Testis (tissue), 2 donors: ENCODE measurements around the gene RBP2.

Experiments
- POLR2A ChIP-seq: fragments of 450-650 bp; IDR thresholded peaks from one replicate; pipeline ENCODE4 v1.6.1; 2017; ENCODE audit warnings: antibody characterized with exemption, mild to moderate bottlenecking, moderate library complexity
- TF ChIP-seq, protein P1 (sequence below), 3 experiments: fragments of 450-650 bp in 2 of 3; fragments of 200-600 bp in 1 of 3; sonication (generic) in 1 of 3; IDR thresholded peaks; one replicate each; pipeline ENCODE4 v1.5.1; 2016 to 2019; ENCODE audit warnings: antibody characterized with exemption in 3 of 3, mild to moderate bottlenecking in 2 of 3, moderate library complexity in 1 of 3

DNA sequence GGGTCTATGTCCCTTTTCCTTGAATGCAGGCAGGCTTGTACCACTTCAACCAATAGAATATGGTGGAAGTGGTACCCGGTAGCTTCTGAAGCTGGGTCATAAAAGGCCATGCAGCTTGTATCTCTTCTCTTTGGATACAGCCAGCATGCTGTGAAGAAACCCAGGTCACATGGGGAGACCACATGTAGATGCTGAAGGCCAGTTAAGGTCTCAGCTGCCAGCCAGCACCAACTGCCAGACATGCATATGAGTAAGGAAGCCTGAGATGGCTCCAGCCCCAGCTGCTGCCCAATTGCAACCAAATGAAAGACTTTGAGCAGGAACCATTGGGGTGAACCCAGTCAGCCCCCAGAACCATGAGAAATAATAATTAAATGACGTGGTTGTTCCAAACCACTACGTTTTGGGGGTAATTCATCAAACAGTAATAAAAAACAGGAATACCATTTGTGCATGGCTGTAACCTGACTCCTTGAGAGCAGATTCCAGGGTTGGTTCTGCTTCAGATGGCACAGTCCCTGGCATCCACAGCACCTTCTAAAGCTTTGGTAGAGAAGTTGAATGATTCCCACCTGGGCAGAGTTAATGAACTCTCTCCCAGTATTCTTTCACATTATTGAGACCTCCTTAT, 3.8 kb downstream of the RBP2 start:
- TF ChIP-seq, protein P1, sequence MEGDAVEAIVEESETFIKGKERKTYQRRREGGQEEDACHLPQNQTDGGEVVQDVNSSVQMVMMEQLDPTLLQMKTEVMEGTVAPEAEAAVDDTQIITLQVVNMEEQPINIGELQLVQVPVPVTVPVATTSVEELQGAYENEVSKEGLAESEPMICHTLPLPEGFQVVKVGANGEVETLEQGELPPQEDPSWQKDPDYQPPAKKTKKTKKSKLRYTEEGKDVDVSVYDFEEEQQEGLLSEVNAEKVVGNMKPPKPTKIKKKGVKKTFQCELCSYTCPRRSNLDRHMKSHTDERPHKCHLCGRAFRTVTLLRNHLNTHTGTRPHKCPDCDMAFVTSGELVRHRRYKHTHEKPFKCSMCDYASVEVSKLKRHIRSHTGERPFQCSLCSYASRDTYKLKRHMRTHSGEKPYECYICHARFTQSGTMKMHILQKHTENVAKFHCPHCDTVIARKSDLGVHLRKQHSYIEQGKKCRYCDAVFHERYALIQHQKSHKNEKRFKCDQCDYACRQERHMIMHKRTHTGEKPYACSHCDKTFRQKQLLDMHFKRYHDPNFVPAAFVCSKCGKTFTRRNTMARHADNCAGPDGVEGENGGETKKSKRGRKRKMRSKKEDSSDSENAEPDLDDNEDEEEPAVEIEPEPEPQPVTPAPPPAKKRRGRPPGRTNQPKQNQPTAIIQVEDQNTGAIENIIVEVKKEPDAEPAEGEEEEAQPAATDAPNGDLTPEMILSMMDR (IDR thresholded peaks at IDR 0.05): no peak
- no peak for TF ChIP-seq POLR2A
